COLO829 (cell line): ENCODE results near the gene LRRC4B.
"Not testable (repeated sequence)": the region's sequence is repeated elsewhere in the genome, so short reads cannot be mapped to it uniquely, and the experiment has no call there.

Experiments used
- DNase-seq: peaks from one replicate; pipeline ENCODE4 v3.0.0; 2012; ENCODE audit warnings: low spot score

Gene LRRC4B

GRCh38 chr19:50567882-50568727 is at the start of gene LRRC4B:
Gene LRRC4B, minus strand, starts transcription at chr19:50568435. Its CDS starts 19,597 bp downstream, at chr19:50548838.
- peak; percentile 21 for DNase-seq

- not testable (repeated sequence) for DNase-seq
These were observed 44.5 kb upstream of the LRRC4B start for GRCh38 chr19:50612504-50613404.

- peak; percentile 92 for DNase-seq
These were observed 39.9 kb upstream of the LRRC4B start for GRCh38 chr19:50607874-50608785.

GRCh38 chr19:50607388-50607787 is 39.2 kb upstream of the LRRC4B start:
- no peak for DNase-seq

GRCh38 chr19:50606059-50606836 is 38.0 kb upstream of the LRRC4B start:
- not testable (repeated sequence) for DNase-seq

- DNase-seq, result not testable (repeated sequence)
These were observed 36.2 kb upstream of the LRRC4B start for GRCh38 chr19:50604264-50605073.

- DNase-seq, result no peak
These were observed 34.7 kb upstream of the LRRC4B start for GRCh38 chr19:50602935-50603334.

- DNase-seq, result no peak
These were observed 34.3 kb upstream of the LRRC4B start for GRCh38 chr19:50602496-50602895.

GRCh38 chr19:50602089-50602422 is 33.8 kb upstream of the LRRC4B start:
- DNase-seq, result no peak

GRCh38 chr19:50601407-50602088 is 33.3 kb upstream of the LRRC4B start:
- DNase-seq, result no peak

GRCh38 chr19:50599427-50599826 is 31.2 kb upstream of the LRRC4B start:
- DNase-seq, result no peak

GRCh38 chr19:50590191-50590590 is 22.0 kb upstream of the LRRC4B start:
- DNase-seq, result no peak

- DNase-seq, result not testable (repeated sequence)
These were observed 13.8 kb upstream of the LRRC4B start for GRCh38 chr19:50581795-50582660.

- peak; percentile 94 for DNase-seq
These were observed 12.9 kb upstream of the LRRC4B start for GRCh38 chr19:50580970-50581634.

GRCh38 chr19:50580240-50580639 is 12.0 kb upstream of the LRRC4B start:
- DNase-seq, result no peak

GRCh38 chr19:50576769-50577168 is 8.5 kb upstream of the LRRC4B start:
- not testable (repeated sequence) for DNase-seq

GRCh38 chr19:50573741-50574461 is 5.7 kb upstream of the LRRC4B start:
- DNase-seq, result no peak
